Mesothelial cell of epicardium (in vitro differentiated cells): ENCODE measurements around the gene SENP2. TPM values are rescaled to one million over a fixed set of nuclear protein-coding genes. Genes with fewer than 3 reads are reported as not detected.
A peak's percentile ranks its signal among the peaks of the same experiment; 100 is the strongest.

Experiments
- DNase-seq, 2 experiments: peaks; one replicate each; pipeline ENCODE4 v3.0.0; 2021; ENCODE audit warnings: low spot score in 2 of 2; ENCODE audit not compliant: unreplicated experiment in 2 of 2
- H3K27ac Mint-ChIP-seq: 2 replicates; pipeline ENCODE4 v1.8.0; 2021; ENCODE audit warnings: mixed read lengths
- H3K27me3 Mint-ChIP-seq: 2 replicates; pipeline ENCODE4 v1.8.0; 2021; ENCODE audit warnings: low read depth, mixed read lengths
- H3K36me3 Mint-ChIP-seq: 2 replicates; pipeline ENCODE4 v1.8.0; 2021; ENCODE audit warnings: mixed read lengths
- H3K4me1 Mint-ChIP-seq: 2 replicates; pipeline ENCODE4 v1.8.0; 2021; ENCODE audit warnings: mixed read lengths
- H3K4me3 Mint-ChIP-seq: 2 replicates; pipeline ENCODE4 v1.8.0; 2021; ENCODE audit warnings: mild to moderate bottlenecking, moderate library complexity, mixed read lengths
- H3K9me3 Mint-ChIP-seq: 2 replicates; pipeline ENCODE4 v1.8.0; 2021; ENCODE audit warnings: mixed read lengths
- total RNA-seq: library from RNA; stranded (reverse); gene quantifications from 3 replicates; pipeline ENCODE4 v1.2.1, GENCODE V29; 2021
- TF ChIP-seq, protein P1 (sequence below): fragments of 200-600 bp; sonication (generic); IDR thresholded peaks from one replicate; pipeline ENCODE4 v1.5.0; 2021; ENCODE audit warnings: antibody characterized with exemption; ENCODE audit not compliant: unreplicated experiment

The SENP2 gene
- total RNA-seq, 1 donor from 2014 or later: 40.2 TPM

DNA sequence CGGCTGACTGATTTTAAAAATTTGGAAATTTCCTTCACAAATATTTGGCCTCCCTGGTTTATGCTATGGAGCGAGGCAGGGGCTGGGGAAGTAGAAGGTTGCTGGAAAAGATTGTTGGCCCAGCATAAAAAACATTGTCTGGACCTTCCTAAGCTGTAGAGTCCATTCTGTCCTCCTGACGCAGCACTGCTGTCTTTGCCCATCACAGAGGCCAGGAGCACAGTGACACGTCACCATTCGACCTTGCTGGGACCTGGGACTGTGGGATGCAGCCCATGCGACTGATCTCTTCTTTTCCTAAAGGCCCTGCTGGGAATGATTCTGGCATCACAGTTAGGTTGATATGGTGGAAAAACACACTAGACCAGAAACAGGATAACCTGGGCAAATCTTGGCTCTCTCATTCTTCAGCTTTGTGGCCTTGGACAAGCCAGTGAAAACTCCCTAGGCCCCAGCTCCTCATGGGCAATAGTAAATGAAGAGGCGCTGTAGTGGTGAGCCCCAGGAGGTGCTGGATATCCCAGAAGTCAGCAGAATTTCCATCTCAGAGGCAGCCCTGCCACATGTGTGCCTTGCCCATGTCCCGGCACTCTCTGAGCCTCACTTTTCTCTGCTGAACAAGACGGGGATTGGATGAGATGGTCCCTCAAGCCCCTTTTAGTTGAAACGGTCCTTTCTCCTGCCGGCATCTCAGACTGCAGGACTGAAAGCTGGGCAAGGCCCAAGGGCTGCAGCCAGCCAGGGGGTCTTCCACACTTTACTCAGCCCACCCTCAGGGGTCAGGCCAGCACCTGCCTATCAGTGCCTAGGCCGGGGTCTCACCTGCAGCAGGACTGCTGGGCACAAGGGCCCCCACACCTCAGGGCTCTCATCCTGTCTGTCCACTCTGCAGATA is 69.6 kb downstream of the SENP2 start:
- Mint-ChIP-seq H3K4me1 (no peaks in the 10 kb centered on the region), H3K9me3 (no peaks in the 10 kb centered on the region), H3K4me3 (no peak overlapping the region), H3K27ac (no peak overlapping the region), H3K27me3 (no peaks in the 10 kb centered on the region), H3K36me3 (peaks cover 49% of the 10 kb centered on the region)
- DNase-seq: no peak
- TF ChIP-seq, protein P1, sequence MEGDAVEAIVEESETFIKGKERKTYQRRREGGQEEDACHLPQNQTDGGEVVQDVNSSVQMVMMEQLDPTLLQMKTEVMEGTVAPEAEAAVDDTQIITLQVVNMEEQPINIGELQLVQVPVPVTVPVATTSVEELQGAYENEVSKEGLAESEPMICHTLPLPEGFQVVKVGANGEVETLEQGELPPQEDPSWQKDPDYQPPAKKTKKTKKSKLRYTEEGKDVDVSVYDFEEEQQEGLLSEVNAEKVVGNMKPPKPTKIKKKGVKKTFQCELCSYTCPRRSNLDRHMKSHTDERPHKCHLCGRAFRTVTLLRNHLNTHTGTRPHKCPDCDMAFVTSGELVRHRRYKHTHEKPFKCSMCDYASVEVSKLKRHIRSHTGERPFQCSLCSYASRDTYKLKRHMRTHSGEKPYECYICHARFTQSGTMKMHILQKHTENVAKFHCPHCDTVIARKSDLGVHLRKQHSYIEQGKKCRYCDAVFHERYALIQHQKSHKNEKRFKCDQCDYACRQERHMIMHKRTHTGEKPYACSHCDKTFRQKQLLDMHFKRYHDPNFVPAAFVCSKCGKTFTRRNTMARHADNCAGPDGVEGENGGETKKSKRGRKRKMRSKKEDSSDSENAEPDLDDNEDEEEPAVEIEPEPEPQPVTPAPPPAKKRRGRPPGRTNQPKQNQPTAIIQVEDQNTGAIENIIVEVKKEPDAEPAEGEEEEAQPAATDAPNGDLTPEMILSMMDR: no peak

DNA sequence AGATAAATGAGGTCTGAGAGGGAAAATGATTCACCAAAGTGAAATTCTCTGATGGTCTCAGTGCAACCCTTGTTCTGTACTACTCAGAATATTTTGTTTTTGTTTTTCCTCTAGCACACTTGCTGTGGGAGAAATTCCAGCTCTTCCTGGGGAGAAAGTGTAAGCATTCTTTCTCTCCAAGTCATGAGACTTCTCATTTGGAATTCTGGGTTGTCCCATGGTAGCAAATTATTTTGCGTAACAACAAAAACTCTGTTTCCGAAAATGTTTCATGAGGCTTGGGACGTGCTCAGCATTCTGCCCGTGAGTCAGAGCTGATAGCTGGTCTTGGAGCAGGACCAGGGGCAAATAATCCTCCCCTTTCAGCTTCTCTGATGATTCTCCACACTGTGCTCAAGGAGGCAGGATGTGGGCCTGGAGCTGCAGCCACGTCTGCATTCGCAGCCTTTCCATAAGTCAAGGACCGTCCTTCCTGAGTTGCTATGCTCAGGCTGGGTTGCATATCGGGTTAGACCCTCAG is 70.3 kb downstream of the SENP2 start:
- H3K9me3 Mint-ChIP-seq: no peaks in the 10 kb centered on the region
- H3K4me1 Mint-ChIP-seq: no peaks in the 10 kb centered on the region
- no peaks in the 10 kb centered on the region for H3K27me3 Mint-ChIP-seq
- no peak overlapping the region for H3K4me3 Mint-ChIP-seq
- peaks cover 46% of the 10 kb centered on the region for H3K36me3 Mint-ChIP-seq
- no peak overlapping the region for H3K27ac Mint-ChIP-seq
- no peak for DNase-seq
- TF ChIP-seq, protein P1: no peak

DNA sequence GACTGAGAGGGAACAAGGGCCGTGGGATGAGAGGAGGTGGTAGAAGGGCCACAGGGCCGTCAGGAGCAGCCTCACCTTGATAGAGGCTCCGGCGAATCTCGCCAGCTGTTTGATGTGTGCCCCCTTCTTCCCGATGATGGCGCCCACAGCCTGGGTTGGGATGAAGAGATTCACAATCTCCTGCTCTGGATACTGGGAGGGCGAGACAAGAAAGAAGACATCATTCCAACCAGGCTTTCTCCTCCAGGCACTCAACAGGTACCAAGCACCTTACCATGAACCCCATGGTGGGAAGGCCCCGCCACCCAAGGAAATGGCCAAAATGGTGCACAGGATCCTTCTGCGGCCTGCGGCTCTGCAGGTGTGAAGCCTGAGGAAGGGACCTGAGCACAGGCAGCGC is 71.1 kb downstream of the SENP2 start:
- Mint-ChIP-seq H3K4me3 (no peak overlapping the region), H3K27me3 (no peaks in the 10 kb centered on the region), H3K36me3 (peaks cover 43% of the 10 kb centered on the region), H3K27ac (peak overlapping the region; percentile 35), H3K9me3 (no peaks in the 10 kb centered on the region), H3K4me1 (no peaks in the 10 kb centered on the region)
- no peak for DNase-seq
- TF ChIP-seq, protein P1: no peak

DNA sequence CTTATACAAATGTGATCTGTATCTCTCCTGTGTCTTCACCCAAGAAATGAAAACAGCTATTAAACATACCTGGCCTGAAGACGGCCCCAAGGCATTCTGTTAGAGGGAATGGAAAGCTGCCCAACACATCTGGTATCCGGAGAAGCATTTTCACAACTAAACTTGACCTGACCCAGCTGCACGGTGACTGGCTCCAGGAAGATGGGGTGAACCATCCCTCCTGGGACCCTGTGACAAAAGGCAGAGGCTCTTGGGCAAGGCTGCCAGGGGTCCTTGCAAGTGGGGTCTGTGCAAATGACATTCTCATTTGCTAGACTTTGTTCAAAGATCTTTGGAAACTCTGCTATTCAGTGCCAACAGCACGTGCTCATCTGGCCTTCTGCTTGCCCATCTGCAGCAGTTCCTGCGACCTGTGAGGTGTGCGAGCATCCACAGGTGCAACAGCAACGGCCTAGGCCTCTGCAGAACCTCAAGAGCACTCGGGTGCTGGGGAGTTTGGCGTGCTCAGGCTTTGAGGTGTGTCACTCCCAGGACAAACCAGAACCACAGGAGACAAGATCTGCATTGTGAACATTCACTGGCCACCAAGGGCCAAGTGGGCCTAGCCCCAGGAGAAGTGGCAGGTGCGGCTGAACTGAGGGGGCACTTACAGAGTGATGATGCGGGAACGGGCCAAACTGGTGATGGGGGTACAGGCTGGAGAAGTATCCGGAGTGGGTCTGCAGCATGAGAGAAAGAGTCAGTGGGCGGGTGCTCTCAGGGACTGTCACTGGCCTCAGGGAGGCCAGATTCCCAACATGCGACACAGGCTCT is 71.8 kb downstream of the SENP2 start:
- Mint-ChIP-seq H3K27me3 (no peaks in the 10 kb centered on the region), H3K36me3 (peaks cover 37% of the 10 kb centered on the region), H3K9me3 (no peaks in the 10 kb centered on the region), H3K4me3 (no peak overlapping the region), H3K27ac (no peak overlapping the region), H3K4me1 (no peaks in the 10 kb centered on the region)
- DNase-seq: no peak
- TF ChIP-seq, protein P1: no peak

DNA sequence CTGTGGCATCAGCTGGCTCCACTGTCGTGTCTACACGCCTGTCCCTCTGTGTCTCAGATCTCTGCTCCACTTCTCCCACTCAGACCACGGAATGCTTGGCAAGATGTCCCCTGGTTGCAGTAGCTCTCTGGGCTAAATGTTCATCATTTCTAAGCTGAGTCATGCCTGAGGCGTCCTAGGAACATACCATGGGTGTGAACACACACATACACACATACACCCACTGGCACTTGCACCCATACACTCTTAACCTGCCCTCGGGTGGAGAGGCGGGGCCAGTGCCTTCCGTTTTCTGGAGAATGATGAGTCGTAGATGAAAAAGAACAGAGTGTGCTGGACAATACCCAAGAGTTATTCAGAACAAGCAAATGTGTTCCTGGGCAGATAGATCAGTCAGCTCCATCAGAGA is 72.4 kb downstream of the SENP2 start:
- H3K27me3 Mint-ChIP-seq: no peaks in the 10 kb centered on the region
- peaks cover 40% of the 10 kb centered on the region for H3K36me3 Mint-ChIP-seq

More for the DNA sequence above, 72.4 kb downstream of the SENP2 start:
- DNase-seq: no peak
- Mint-ChIP-seq H3K9me3 (no peaks in the 10 kb centered on the region), H3K4me3 (no peak overlapping the region), H3K27ac (no peak overlapping the region), H3K4me1 (no peaks in the 10 kb centered on the region)
- TF ChIP-seq, protein P1: no peak
